SK-N-SH treated with all-trans-retinoic acid at 6 μM for 48 hours (cell line): Measurements from ENCODE around the gene MIAT.

Source experiments
- ATAC-seq: fragments of 200-7000 bp; cut with Tn5 transposase; 3 replicates; pipeline ENCODE4 v1.9.1; 2020; ENCODE audit warnings: mild to moderate bottlenecking, moderate library complexity
- BACH2 ChIP-seq: fragments of 250-450 bp; sonication (Bioruptor Pico); IDR thresholded peaks from 2 replicates; pipeline ENCODE4 v1.9.0; 2021; ENCODE audit warnings: mild to moderate bottlenecking, borderline replicate concordance
- CREB5 ChIP-seq: fragments of 250-450 bp; sonication (Bioruptor Pico); IDR thresholded peaks from 2 replicates; pipeline ENCODE4 v1.5.1; 2020; ENCODE audit warnings: low read depth, mild to moderate bottlenecking, moderate library complexity
- CSDC2 ChIP-seq: fragments of 250-450 bp; sonication (Bioruptor Pico); IDR thresholded peaks from 2 replicates; pipeline ENCODE4 v1.5.0; 2020; ENCODE audit warnings: mild to moderate bottlenecking, moderate library complexity
- ESRRG ChIP-seq: fragments of 250-450 bp; sonication (Bioruptor Pico); IDR thresholded peaks from 2 replicates; pipeline ENCODE4 v1.6.1; 2021; ENCODE audit warnings: mild to moderate bottlenecking
- GLIS3 ChIP-seq: fragments of 250-450 bp; sonication (Bioruptor Pico); IDR thresholded peaks from 2 replicates; pipeline ENCODE4 v1.5.0; 2020; ENCODE audit warnings: mild to moderate bottlenecking, moderate library complexity
- ISL1 ChIP-seq: fragments of 250-450 bp; sonication (Bioruptor Pico); IDR thresholded peaks from 2 replicates; pipeline ENCODE4 v2.1.2; 2022; ENCODE audit warnings: mild to moderate bottlenecking, moderate library complexity
- OSR1 ChIP-seq: fragments of 250-450 bp; sonication (Bioruptor Pico); IDR thresholded peaks from 2 replicates; pipeline ENCODE4 v1.8.0; 2022; ENCODE audit warnings: moderate library complexity, mild to moderate bottlenecking, inconsistent platforms
- PATZ1 ChIP-seq: fragments of 250-450 bp; sonication (Bioruptor Pico); IDR thresholded peaks from 2 replicates; pipeline ENCODE4 v1.8.0; 2020; ENCODE audit warnings: mild to moderate bottlenecking, moderate library complexity, borderline replicate concordance
- POU6F1 ChIP-seq: fragments of 250-450 bp; sonication (Bioruptor Pico); IDR thresholded peaks from 2 replicates; pipeline ENCODE4 v1.8.0; 2021; ENCODE audit warnings: low read depth, mild to moderate bottlenecking, moderate library complexity, borderline replicate concordance
- PPARA ChIP-seq: fragments of 250-450 bp; sonication (Bioruptor Pico); IDR thresholded peaks from 2 replicates; pipeline ENCODE4 v1.5.0; 2020; ENCODE audit warnings: mild to moderate bottlenecking, borderline replicate concordance
- SNAI2 ChIP-seq: fragments of 250-450 bp; sonication (Bioruptor Pico); IDR thresholded peaks from 2 replicates; pipeline ENCODE4 v1.5.0; 2020; ENCODE audit warnings: mild to moderate bottlenecking, moderate library complexity
- TCF4 ChIP-seq: fragments of 250-450 bp; sonication (Bioruptor Pico); IDR thresholded peaks from 2 replicates; pipeline ENCODE4 v1.8.0; 2021; ENCODE audit warnings: mild to moderate bottlenecking, moderate library complexity, borderline replicate concordance
- TOX ChIP-seq: fragments of 250-450 bp; sonication (Bioruptor Pico); IDR thresholded peaks from 2 replicates; pipeline ENCODE4 v1.8.0; 2021; ENCODE audit warnings: mild to moderate bottlenecking, moderate library complexity, borderline replicate concordance
- TSHZ2 ChIP-seq: fragments of 250-450 bp; sonication (Bioruptor Pico); IDR thresholded peaks from 2 replicates; pipeline ENCODE4 v1.5.0; 2020; ENCODE audit warnings: mild to moderate bottlenecking, moderate library complexity
- ZC3H10 ChIP-seq: fragments of 250-450 bp; sonication (Bioruptor Pico); IDR thresholded peaks from 2 replicates; pipeline ENCODE4 v1.5.1; 2021; ENCODE audit warnings: mild to moderate bottlenecking, moderate library complexity
- ZFP3 ChIP-seq: fragments of 250-450 bp; sonication (Bioruptor Pico); IDR thresholded peaks from 2 replicates; pipeline ENCODE4 v1.5.0; 2020; ENCODE audit warnings: mild to moderate bottlenecking, moderate library complexity
- ZFP30 ChIP-seq: fragments of 450-650 bp; formaldehyde crosslinking; IDR thresholded peaks from 2 replicates; pipeline ENCODE4 v1.5.0; 2022; ENCODE audit warnings: mild to moderate bottlenecking, moderate library complexity
- ZNF565 ChIP-seq: fragments of 450-650 bp; formaldehyde crosslinking; conservative IDR thresholded peaks from 2 replicates; pipeline ENCODE4 v1.5.0; 2020; ENCODE audit warnings: low read depth, mild to moderate bottlenecking, moderate library complexity
- ZNF70 ChIP-seq: fragments of 450-650 bp; formaldehyde crosslinking; IDR thresholded peaks from 2 replicates; pipeline ENCODE4 v1.5.0; 2020; ENCODE audit warnings: mild to moderate bottlenecking, moderate library complexity
- ZNF8 ChIP-seq: fragments of 450-650 bp; formaldehyde crosslinking; IDR thresholded peaks from 2 replicates; pipeline ENCODE4 v1.5.0; 2020; ENCODE audit warnings: mild to moderate bottlenecking, moderate library complexity

MIAT gene

GRCh38 chr22:26700886-26701285 is 43.5 kb downstream of the MIAT start:
- TF ChIP-seq ZNF8 (CRISPR knock-in tag) = no peak
- no peak for TF ChIP-seq ZFP3 (CRISPR knock-in tag)
- TF ChIP-seq ZC3H10 = no peak
- TF ChIP-seq ZNF70 (CRISPR knock-in tag) = no peak
- no peak for TF ChIP-seq TSHZ2 (CRISPR knock-in tag)
- no peak for TF ChIP-seq POU6F1 (CRISPR knock-in tag)
- TF ChIP-seq ZFP30 = no peak
- TF ChIP-seq ESRRG (CRISPR knock-in tag) = no peak
- no peak for TF ChIP-seq CSDC2 (CRISPR knock-in tag)
- no peak for TF ChIP-seq SNAI2 (CRISPR knock-in tag)
- TF ChIP-seq PATZ1 (CRISPR knock-in tag) = no peak
- TF ChIP-seq TCF4 (CRISPR knock-in tag) = no peak
- TF ChIP-seq, all 23 proteins: peak for 0
- ATAC-seq = no peak

GRCh38 chr22:26701323-26701722 is 43.9 kb downstream of the MIAT start:
- ATAC-seq = no peak
- TF ChIP-seq TCF4 (CRISPR knock-in tag) (no peak), ISL1 (CRISPR knock-in tag) (no peak), ZNF70 (CRISPR knock-in tag) (no peak), SNAI2 (CRISPR knock-in tag) (no peak), ZFP3 (CRISPR knock-in tag) (no peak), GLIS3 (CRISPR knock-in tag) (no peak), CREB5 (CRISPR knock-in tag) (no peak), PATZ1 (CRISPR knock-in tag) (no peak), PPARA (no peak), ZNF565 (CRISPR knock-in tag) (no peak), BACH2 (CRISPR knock-in tag) (no peak), POU6F1 (CRISPR knock-in tag) (no peak), TOX (no peak), ESRRG (CRISPR knock-in tag) (no peak), TSHZ2 (CRISPR knock-in tag) (no peak), OSR1 (CRISPR knock-in tag) (no peak), ZC3H10 (no peak)
